Endothelial cell of umbilical vein (primary cell): ENCODE data around the gene TBC1D23. TPM values are rescaled to one million over a fixed set of nuclear protein-coding genes. Genes with fewer than 3 reads are reported as not detected.
A peak's percentile ranks its signal among the peaks of the same experiment; 100 is the strongest.

Experiments used
- BruUV-seq: library from RNA; stranded (reverse); fragments of 400-500 nt; replicated peaks from 2 replicates; lab custom pipeline; 2021; lab: Mats Ljungman, UMichigan
- CTCF ChIA-PET: fragments of 300-600, 350-600 bp; sonication (Branson Sonifier 250); formaldehyde crosslinking; loops from one replicate; lab custom pipeline; 2021; ENCODE audit warnings: antibody characterized with exemption, inconsistent platforms; lab: Charles Lee
- POLR2A ChIA-PET: fragments of 300-600, 350-600 bp; sonication (Branson Sonifier 250); formaldehyde crosslinking; loops from one replicate; lab custom pipeline; 2021; ENCODE audit warnings: antibody characterized with exemption, inconsistent platforms; lab: Charles Lee
- DNase-seq: peaks from one replicate; pipeline ENCODE4 v3.0.0-alpha.2; 2011; ENCODE audit warnings: low read depth, low spot score
- FAIRE-seq: peaks from 2 replicates; lab custom pipeline; 2011; peaks lifted over from hg19 to GRCh38; lab: Jason Lieb, UNC
- H2AFZ ChIP-seq: 2 replicates; pipeline ENCODE4 v1.6.0; 2012; ENCODE audit warnings: low read depth, low read length, control low read depth, inconsistent platforms
- H3K27ac ChIP-seq: 2 replicates; pipeline ENCODE4 v1.5.1; 2011; ENCODE audit warnings: low read depth, mild to moderate bottlenecking, control low read depth, low read length, moderate library complexity; ENCODE audit not compliant: insufficient read depth
- H3K27me3 ChIP-seq, 2 experiments: 2 replicates each; pipeline versions ENCODE4 v1.6.0 to v1.6.1; 2011; ENCODE audit warnings: low read length in 2 of 2, mixed read lengths in 1 of 2; ENCODE audit not compliant: control insufficient read depth in 2 of 2, insufficient read depth in 2 of 2
- H3K36me3 ChIP-seq, 2 experiments: 2 replicates in 1 of 2; 3 replicates in 1 of 2; pipeline ENCODE4 v1.5.1; 2011; ENCODE audit warnings: low read length in 2 of 2, mild to moderate bottlenecking in 1 of 2, moderate library complexity in 1 of 2; ENCODE audit not compliant: control insufficient read depth in 2 of 2, insufficient read depth in 2 of 2; ENCODE audit errors: extremely low read depth in 1 of 2
- H3K4me1 ChIP-seq: 3 replicates; pipeline ENCODE4 v1.5.1; 2011; ENCODE audit warnings: mild to moderate bottlenecking, low read length; ENCODE audit not compliant: control insufficient read depth, insufficient read depth; ENCODE audit errors: extremely low read depth
- H3K4me2 ChIP-seq: 2 replicates; pipeline ENCODE4 v1.6.1; 2011; ENCODE audit warnings: low read length, control low read depth, mixed read lengths; ENCODE audit not compliant: insufficient read depth
- H3K4me3 ChIP-seq, 3 experiments: fragments of 200-600 bp in 1 of 3; sonication (generic), shearing (Covaris generic) in 1 of 3; replicated peaks in 1 of 3; 2 replicates each; pipeline ENCODE4 v1.5.1; 2011 to 2016; ENCODE audit warnings: control low read depth in 3 of 3, low read length in 3 of 3, mild to moderate bottlenecking in 2 of 3, inconsistent platforms in 1 of 3, low read depth in 1 of 3, moderate library complexity in 1 of 3; ENCODE audit not compliant: insufficient read depth in 1 of 3
- H3K79me2 ChIP-seq: 2 replicates; pipeline ENCODE4 v1.6.0; 2012; ENCODE audit warnings: low read length, inconsistent platforms; ENCODE audit not compliant: control insufficient read depth, insufficient read depth
- H3K9ac ChIP-seq: replicated peaks from 2 replicates; pipeline ENCODE3; 2011; ENCODE audit warnings: low read length, control low read depth; ENCODE audit not compliant: insufficient read depth; ENCODE audit errors: extremely low read depth
- H3K9me1 ChIP-seq: replicated peaks from 3 replicates; pipeline ENCODE4 v1.6.0; 2011; ENCODE audit warnings: mild to moderate bottlenecking, low read length; ENCODE audit not compliant: control insufficient read depth, insufficient read depth; ENCODE audit errors: extremely low read depth
- H3K9me3 ChIP-seq: replicated peaks from 2 replicates; pipeline ENCODE4 v1.5.1; 2012; ENCODE audit warnings: low read length, inconsistent platforms; ENCODE audit not compliant: control insufficient read depth, insufficient read depth
- H4K20me1 ChIP-seq: replicated peaks from 2 replicates; pipeline ENCODE3; 2011; ENCODE audit warnings: mild to moderate bottlenecking, low read length; ENCODE audit not compliant: control insufficient read depth, insufficient read depth; ENCODE audit errors: extremely low read depth
- CTCF ChIP-seq, 2 donors: IDR thresholded peaks; 1 replicate in 1 of 2; 2 replicates in 1 of 2; pipeline ENCODE4 v1.5.1; 2011; ENCODE audit warnings: low read length in 2 of 2, mild to moderate bottlenecking in 2 of 2, moderate library complexity in 2 of 2, control low read depth in 1 of 2, inconsistent platforms in 1 of 2, low read depth in 1 of 2; ENCODE audit not compliant: insufficient read depth in 1 of 2; ENCODE audit errors: extremely low read depth in 1 of 2
- EZH2 ChIP-seq: IDR thresholded peaks from 2 replicates; pipeline ENCODE4 v1.6.1; 2012; ENCODE audit warnings: borderline replicate concordance, low read depth, mild to moderate bottlenecking, moderate library complexity, low read length, inconsistent platforms; ENCODE audit not compliant: severe bottlenecking
- FOS ChIP-seq: IDR thresholded peaks from 2 replicates; pipeline ENCODE4 v1.6.1; 2011; ENCODE audit warnings: mild to moderate bottlenecking, low read length, moderate library complexity, borderline replicate concordance; ENCODE audit not compliant: insufficient read depth
- GATA2 ChIP-seq: IDR thresholded peaks from 2 replicates; pipeline ENCODE4 v1.7.0; 2011; ENCODE audit warnings: low read depth, mild to moderate bottlenecking, moderate library complexity, mixed read lengths, low read length; ENCODE audit not compliant: insufficient read length, insufficient read depth
- JUN ChIP-seq: IDR thresholded peaks from 2 replicates; pipeline ENCODE4 v1.6.1; 2011; ENCODE audit warnings: borderline replicate concordance, low read depth; ENCODE audit not compliant: insufficient read length, insufficient read depth
- MAX ChIP-seq: IDR thresholded peaks from 2 replicates; pipeline ENCODE4 v1.6.1; 2011; ENCODE audit not compliant: insufficient read depth, insufficient read length
- MYC ChIP-seq: IDR thresholded peaks from one replicate; pipeline ENCODE4 v1.6.1; 2011; ENCODE audit warnings: mild to moderate bottlenecking, low read depth, low read length
- POLR2A ChIP-seq: IDR thresholded peaks from 2 replicates; pipeline ENCODE4 v1.6.1; 2012; ENCODE audit warnings: low read depth, mild to moderate bottlenecking, control low read depth, low read length
- POLR2AphosphoS5 ChIP-seq: IDR thresholded peaks from 2 replicates; pipeline ENCODE4 v1.6.1; 2012; ENCODE audit warnings: low read depth, mild to moderate bottlenecking, control low read depth, low read length, moderate library complexity; ENCODE audit not compliant: insufficient read depth
- dilution Hi-C: fragments of 300-500 bp; cut with MboI; formaldehyde crosslinking; loops from one replicate; pipeline ENCODE4 v1.15.0; 2019; ENCODE audit warnings: low sequenced_read_pairs; ENCODE audit not compliant: extremely low pct_ligation_motif_present
- intact Hi-C: fragments of 100-400 bp; cut with micrococcal nuclease; formaldehyde crosslinking; loops from one replicate; pipeline ENCODE4 v1.10.0; 2022
- polyA plus RNA-seq, 4 experiments: library from polyadenylated mRNA; depleted of rRNA in 3 of 4; stranded (reverse) in 3 of 4; unstranded in 1 of 4; fragments of >200 nt; gene quantifications; 2 replicates each; pipeline versions ENCODE4 v1.2.1 to v1.2.3, GENCODE V29; 2011 to 2012; ENCODE audit warnings: missing spikeins in 1 of 4
- total RNA-seq: library from RNA; stranded (reverse); gene quantifications from 2 replicates; pipeline ENCODE4 v1.2.3, GENCODE V29; 2021

Gene TBC1D23
- total and polyA plus RNA-seq, 2 donors (not counting 3 experiments of a cell fraction or from before 2014, with no cell fraction given), result 10.3 to 34.8 TPM

- POLR2A ChIA-PET, result no interaction called here
- H3K9me3 ChIP-seq, result no peaks in the 10 kb centered on the region
Measured at GRCh38 chr3:100368441-100368840, 107.6 kb downstream of the TBC1D23 start.

More at GRCh38 chr3:100368441-100368840, 107.6 kb downstream of the TBC1D23 start:
- TF ChIP-seq POLR2AphosphoS5, result no peak
- TF ChIP-seq FOS, result no peak
- TF ChIP-seq MAX, result no peak
- TF ChIP-seq GATA2, result no peak
- no peak for TF ChIP-seq POLR2A
- TF ChIP-seq EZH2, result no peak
- TF ChIP-seq MYC, result no peak
- no peak for TF ChIP-seq JUN
- no peak for TF ChIP-seq CTCF (IDR thresholded peaks at IDR 0.05; ENCODE audit: extremely low read depth in 1 of 2, insufficient read depth in 1 of 2, low read depth in 1 of 2, low read length in 2 of 2)
- Histone ChIP-seq H3K4me1 (no peaks in the 10 kb centered on the region), H3K4me3 (no peak overlapping the region), H3K79me2 (no peaks in the 10 kb centered on the region), H2AFZ (no peak overlapping the region), H3K9me1 (no peaks in the 10 kb centered on the region), H3K27ac (no peak overlapping the region), H3K36me3 (peaks cover 10 to 23% of the 10 kb centered on the region in 2 experiments), H4K20me1 (no peaks in the 10 kb centered on the region), H3K27me3 (no peaks in the 10 kb centered on the region), H3K4me2 (no peak overlapping the region), H3K9ac (no peak overlapping the region)
- intact Hi-C loops, result no loop called here
- FAIRE-seq (no peak), DNase-seq (peak; percentile 33)
- no TSS peak for BruUV-seq
- CTCF ChIA-PET, result interaction anchor here (0.6 to 1.8 kb wide), 4 partner anchors 8 to 221 kb away, joined by 4 to 5 read pairs (median 5); no protein-coding TSS in a partner anchor
- dilution Hi-C loops, result no loop called here
